ENCODE results near the gene SHE. TPM values are rescaled to one million over a fixed set of nuclear protein-coding genes. Genes with fewer than 3 reads are reported as not detected.

The SHE gene
- polyA plus RNA-seq, 1 donor from 2014 or later, result 0.04 TPM

DNA sequence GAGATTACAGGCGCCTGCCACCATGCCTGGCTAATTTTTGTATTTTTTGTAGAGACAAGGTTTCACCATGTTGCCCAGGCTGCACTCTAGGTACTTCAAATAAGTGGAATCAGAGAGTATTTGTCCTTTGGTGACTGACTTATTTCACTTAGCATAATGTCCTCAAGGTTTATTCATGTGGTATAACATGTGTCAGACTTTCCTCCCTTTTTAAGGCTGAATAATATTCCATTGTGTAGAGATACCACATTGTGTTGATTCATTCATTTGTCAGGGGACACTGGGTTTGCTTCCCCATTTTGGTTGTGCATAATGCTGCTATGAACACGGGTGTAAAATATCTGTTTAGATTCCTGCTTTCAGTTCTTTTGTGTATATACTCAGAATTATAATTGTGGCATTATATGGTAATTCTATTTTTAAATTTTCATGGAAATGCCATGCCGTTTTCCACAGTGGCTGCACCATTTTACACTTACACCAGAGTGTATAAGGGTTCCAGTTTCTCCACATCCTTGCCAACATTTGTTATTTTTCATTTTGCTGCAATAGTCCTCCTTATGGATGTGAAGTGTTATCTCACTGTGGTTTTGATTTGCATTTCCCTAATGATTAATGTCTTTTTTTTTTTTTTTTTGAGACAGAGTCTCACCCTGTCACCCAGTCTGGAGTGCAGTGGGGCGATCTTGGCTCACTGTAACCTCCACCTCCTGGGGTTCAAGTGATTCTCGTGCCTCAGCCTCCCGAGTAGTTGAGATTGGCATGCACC lies 62.0 kb downstream of the SHE start:
- H3K27ac ChIP-seq (ENCODE audit: low read length), result no peak overlapping the region
- H3K27me3 ChIP-seq (ENCODE audit: insufficient read depth, low read depth, low read length), result no peaks in the 10 kb centered on the region
- H3K4me3 ChIP-seq (ENCODE audit: low read length), result no peak overlapping the region
- no peaks in the 10 kb centered on the region for H3K9me3 ChIP-seq (ENCODE audit: low read length)
- H2AFZ ChIP-seq (ENCODE audit: low read depth, low read length), result no peak overlapping the region
- H3K9ac ChIP-seq (ENCODE audit: low read length), result no peak overlapping the region
- no peaks in the 10 kb centered on the region for H3K36me3 ChIP-seq (ENCODE audit: insufficient read depth, low read length)
- no peaks in the 10 kb centered on the region for H4K20me1 ChIP-seq (ENCODE audit: insufficient read depth)
- H3K79me2 ChIP-seq (replicated peaks; ENCODE audit: insufficient read depth, low read length), result no peaks in the 10 kb centered on the region
- no peaks in the 10 kb centered on the region for H3K9me2 ChIP-seq (ENCODE audit: insufficient read depth, low read length)
- TF ChIP-seq, protein P1, sequence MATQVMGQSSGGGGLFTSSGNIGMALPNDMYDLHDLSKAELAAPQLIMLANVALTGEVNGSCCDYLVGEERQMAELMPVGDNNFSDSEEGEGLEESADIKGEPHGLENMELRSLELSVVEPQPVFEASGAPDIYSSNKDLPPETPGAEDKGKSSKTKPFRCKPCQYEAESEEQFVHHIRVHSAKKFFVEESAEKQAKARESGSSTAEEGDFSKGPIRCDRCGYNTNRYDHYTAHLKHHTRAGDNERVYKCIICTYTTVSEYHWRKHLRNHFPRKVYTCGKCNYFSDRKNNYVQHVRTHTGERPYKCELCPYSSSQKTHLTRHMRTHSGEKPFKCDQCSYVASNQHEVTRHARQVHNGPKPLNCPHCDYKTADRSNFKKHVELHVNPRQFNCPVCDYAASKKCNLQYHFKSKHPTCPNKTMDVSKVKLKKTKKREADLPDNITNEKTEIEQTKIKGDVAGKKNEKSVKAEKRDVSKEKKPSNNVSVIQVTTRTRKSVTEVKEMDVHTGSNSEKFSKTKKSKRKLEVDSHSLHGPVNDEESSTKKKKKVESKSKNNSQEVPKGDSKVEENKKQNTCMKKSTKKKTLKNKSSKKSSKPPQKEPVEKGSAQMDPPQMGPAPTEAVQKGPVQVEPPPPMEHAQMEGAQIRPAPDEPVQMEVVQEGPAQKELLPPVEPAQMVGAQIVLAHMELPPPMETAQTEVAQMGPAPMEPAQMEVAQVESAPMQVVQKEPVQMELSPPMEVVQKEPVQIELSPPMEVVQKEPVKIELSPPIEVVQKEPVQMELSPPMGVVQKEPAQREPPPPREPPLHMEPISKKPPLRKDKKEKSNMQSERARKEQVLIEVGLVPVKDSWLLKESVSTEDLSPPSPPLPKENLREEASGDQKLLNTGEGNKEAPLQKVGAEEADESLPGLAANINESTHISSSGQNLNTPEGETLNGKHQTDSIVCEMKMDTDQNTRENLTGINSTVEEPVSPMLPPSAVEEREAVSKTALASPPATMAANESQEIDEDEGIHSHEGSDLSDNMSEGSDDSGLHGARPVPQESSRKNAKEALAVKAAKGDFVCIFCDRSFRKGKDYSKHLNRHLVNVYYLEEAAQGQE (IDR thresholded peaks at IDR 0.05; ENCODE audit: borderline replicate concordance), result no peak
- TF ChIP-seq TAF1 (IDR thresholded peaks at IDR 0.05; ENCODE audit: low read depth) (no peak), MXI1 (conservative IDR thresholded peaks at IDR 0.05; ENCODE audit: poor library complexity, severe bottlenecking) (no peak)
- no peak overlapping the region for H3K4me2 ChIP-seq (ENCODE audit: low read length)
- no peaks in the 10 kb centered on the region for H3F3A ChIP-seq (ENCODE audit: insufficient read depth, low read length, poor library complexity, severe bottlenecking)

DNA sequence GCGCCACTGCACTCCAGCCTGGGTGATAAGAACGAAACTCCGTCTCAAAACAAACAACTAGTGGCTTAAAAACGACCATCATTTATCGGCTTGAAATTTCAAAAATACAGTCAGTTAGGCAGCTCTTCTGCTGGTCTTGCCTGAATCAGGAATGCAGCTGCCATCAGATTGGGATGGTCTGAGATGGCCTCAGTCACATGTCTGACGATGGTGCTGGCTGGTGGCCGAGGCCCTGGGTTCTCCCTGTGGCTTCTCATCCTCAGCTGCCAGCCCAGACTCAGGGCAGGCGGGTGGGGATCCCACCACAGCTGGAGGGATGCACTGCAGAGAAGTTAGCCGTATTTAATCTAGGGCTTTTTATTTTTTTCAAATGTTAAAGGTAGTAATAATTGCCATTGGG lies 65.8 kb downstream of the SHE start:
- H3K27me3 ChIP-seq (ENCODE audit: insufficient read depth, low read depth, low read length), result no peaks in the 10 kb centered on the region
- TF ChIP-seq TAF1 (IDR thresholded peaks at IDR 0.05; ENCODE audit: low read depth) (no peak), RAD21 (conservative IDR thresholded peaks at IDR 0.05) (no peak), SMC3 (conservative IDR thresholded peaks at IDR 0.05; ENCODE audit: poor library complexity) (no peak), POLR2AphosphoS5 (IDR thresholded peaks at IDR 0.05) (no peak), MXI1 (conservative IDR thresholded peaks at IDR 0.05; ENCODE audit: poor library complexity, severe bottlenecking) (no peak), EZH2 (IDR thresholded peaks at IDR 0.05; ENCODE audit: borderline replicate concordance, insufficient read depth, low read length, poor library complexity, severe bottlenecking) (no peak), EP300 (conservative IDR thresholded peaks at IDR 0.05; ENCODE audit: poor library complexity, severe bottlenecking) (no peak)
- TF ChIP-seq, protein P2, sequence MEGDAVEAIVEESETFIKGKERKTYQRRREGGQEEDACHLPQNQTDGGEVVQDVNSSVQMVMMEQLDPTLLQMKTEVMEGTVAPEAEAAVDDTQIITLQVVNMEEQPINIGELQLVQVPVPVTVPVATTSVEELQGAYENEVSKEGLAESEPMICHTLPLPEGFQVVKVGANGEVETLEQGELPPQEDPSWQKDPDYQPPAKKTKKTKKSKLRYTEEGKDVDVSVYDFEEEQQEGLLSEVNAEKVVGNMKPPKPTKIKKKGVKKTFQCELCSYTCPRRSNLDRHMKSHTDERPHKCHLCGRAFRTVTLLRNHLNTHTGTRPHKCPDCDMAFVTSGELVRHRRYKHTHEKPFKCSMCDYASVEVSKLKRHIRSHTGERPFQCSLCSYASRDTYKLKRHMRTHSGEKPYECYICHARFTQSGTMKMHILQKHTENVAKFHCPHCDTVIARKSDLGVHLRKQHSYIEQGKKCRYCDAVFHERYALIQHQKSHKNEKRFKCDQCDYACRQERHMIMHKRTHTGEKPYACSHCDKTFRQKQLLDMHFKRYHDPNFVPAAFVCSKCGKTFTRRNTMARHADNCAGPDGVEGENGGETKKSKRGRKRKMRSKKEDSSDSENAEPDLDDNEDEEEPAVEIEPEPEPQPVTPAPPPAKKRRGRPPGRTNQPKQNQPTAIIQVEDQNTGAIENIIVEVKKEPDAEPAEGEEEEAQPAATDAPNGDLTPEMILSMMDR (IDR thresholded peaks at IDR 0.05; ENCODE audit: poor library complexity, severe bottlenecking), result no peak
- TF ChIP-seq, protein P1 (IDR thresholded peaks at IDR 0.05; ENCODE audit: borderline replicate concordance), result no peak
- no peaks in the 10 kb centered on the region for H3F3A ChIP-seq (ENCODE audit: insufficient read depth, low read length, poor library complexity, severe bottlenecking)
- no peak overlapping the region for H3K4me2 ChIP-seq (ENCODE audit: low read length)
- H4K20me1 ChIP-seq (ENCODE audit: insufficient read depth), result no peaks in the 10 kb centered on the region
- H3K9me3 ChIP-seq (ENCODE audit: low read length), result no peaks in the 10 kb centered on the region
- no peak overlapping the region for H2AFZ ChIP-seq (ENCODE audit: low read depth, low read length)
- H3K9me2 ChIP-seq (ENCODE audit: insufficient read depth, low read length), result no peaks in the 10 kb centered on the region
- no peak overlapping the region for H3K9ac ChIP-seq (ENCODE audit: low read length)
- H3K4me3 ChIP-seq (ENCODE audit: low read length), result no peak overlapping the region
- no peaks in the 10 kb centered on the region for H3K79me2 ChIP-seq (replicated peaks; ENCODE audit: insufficient read depth, low read length)
- no peak overlapping the region for H3K27ac ChIP-seq (ENCODE audit: low read length)
- no peaks in the 10 kb centered on the region for H3K36me3 ChIP-seq (ENCODE audit: insufficient read depth, low read length)
